OCI-LY1 (cell line): Measurements from ENCODE around the gene NXNL1.

Experiments
- EZH2 ChIP-seq: fragments of 200-600 bp; sonication (generic), shearing (Covaris generic); IDR thresholded peaks from 2 replicates; pipeline ENCODE4 v1.8.0; 2017; ENCODE audit warnings: borderline replicate concordance, mixed run types, mild to moderate bottlenecking, antibody characterized with exemption, low read length, moderate library complexity, mixed read lengths
- TF ChIP-seq, protein P1 (sequence below): fragments of 200-600 bp; sonication (generic), shearing (Covaris generic); IDR thresholded peaks from 2 replicates; pipeline ENCODE4 v1.5.1; 2017; ENCODE audit warnings: mild to moderate bottlenecking, antibody characterized with exemption, low read length, moderate library complexity, mixed read lengths

DNA sequence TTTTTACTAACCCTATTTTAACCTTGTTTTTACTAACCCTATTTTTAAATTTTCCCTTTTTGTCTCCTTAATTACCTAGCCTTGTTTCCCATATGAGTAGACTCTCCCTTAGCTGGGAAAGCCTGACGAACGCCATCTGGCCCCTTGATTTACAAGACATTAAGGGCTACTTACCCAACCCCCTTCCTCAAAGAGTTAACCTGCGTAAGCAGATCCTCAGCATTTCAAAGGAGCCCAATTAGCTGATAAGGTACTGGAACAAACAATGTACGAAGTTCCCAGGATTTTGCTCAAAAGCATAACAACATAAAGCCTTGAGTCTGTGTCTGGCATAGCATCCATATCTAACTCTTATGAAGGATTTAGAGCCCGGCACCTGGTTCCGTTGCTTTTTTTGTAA is 45.6 kb downstream of the NXNL1 start:
- TF ChIP-seq, protein P1, sequence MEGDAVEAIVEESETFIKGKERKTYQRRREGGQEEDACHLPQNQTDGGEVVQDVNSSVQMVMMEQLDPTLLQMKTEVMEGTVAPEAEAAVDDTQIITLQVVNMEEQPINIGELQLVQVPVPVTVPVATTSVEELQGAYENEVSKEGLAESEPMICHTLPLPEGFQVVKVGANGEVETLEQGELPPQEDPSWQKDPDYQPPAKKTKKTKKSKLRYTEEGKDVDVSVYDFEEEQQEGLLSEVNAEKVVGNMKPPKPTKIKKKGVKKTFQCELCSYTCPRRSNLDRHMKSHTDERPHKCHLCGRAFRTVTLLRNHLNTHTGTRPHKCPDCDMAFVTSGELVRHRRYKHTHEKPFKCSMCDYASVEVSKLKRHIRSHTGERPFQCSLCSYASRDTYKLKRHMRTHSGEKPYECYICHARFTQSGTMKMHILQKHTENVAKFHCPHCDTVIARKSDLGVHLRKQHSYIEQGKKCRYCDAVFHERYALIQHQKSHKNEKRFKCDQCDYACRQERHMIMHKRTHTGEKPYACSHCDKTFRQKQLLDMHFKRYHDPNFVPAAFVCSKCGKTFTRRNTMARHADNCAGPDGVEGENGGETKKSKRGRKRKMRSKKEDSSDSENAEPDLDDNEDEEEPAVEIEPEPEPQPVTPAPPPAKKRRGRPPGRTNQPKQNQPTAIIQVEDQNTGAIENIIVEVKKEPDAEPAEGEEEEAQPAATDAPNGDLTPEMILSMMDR, result no peak
- no peak for TF ChIP-seq EZH2
